Activated CD4-positive, alpha-beta T cell treated with anti-CD3 and anti-CD28 coated beads for 36 hours (primary cell): ENCODE data around the gene ANKRD18B. TPM values are rescaled to one million over a fixed set of nuclear protein-coding genes. Genes with fewer than 3 reads are reported as not detected.
"Not testable (repeated sequence)": the region's sequence is repeated elsewhere in the genome, so short reads cannot be mapped to it uniquely, and the experiment has no call there.

ENCODE experiments used
- ATAC-seq: fragments of 200-7000 bp; cut with Tn5 transposase; one replicate; pipeline ENCODE4 v1.10.0; 2021; ENCODE audit warnings: mild to moderate bottlenecking, moderate library complexity
- CTCF ChIA-PET: fragments of 350-600 bp; sonication (Branson Sonifier 250); formaldehyde crosslinking; loops from one replicate; lab custom pipeline; 2021; ENCODE audit warnings: antibody characterized with exemption; lab: Charles Lee
- POLR2A ChIA-PET: fragments of 350-600 bp; sonication (Branson Sonifier 250); formaldehyde crosslinking; loops from one replicate; lab custom pipeline; 2021; ENCODE audit warnings: antibody characterized with exemption, inconsistent platforms; lab: Charles Lee
- DNase-seq: peaks from one replicate; pipeline ENCODE4 v3.0.0-alpha.2; 2020
- H3K27ac Mint-ChIP-seq: one replicate; pipeline ENCODE4 v1.8.0; 2021; ENCODE audit warnings: mixed read lengths
- H3K27me3 Mint-ChIP-seq: one replicate; pipeline ENCODE4 v1.8.0; 2021; ENCODE audit warnings: mixed read lengths
- H3K36me3 Mint-ChIP-seq: one replicate; pipeline ENCODE4 v1.8.0; 2021; ENCODE audit warnings: low read depth, mixed read lengths
- H3K4me1 Mint-ChIP-seq: one replicate; pipeline ENCODE4 v1.8.0; 2021; ENCODE audit warnings: mixed read lengths
- H3K4me3 Mint-ChIP-seq: one replicate; pipeline ENCODE4 v1.8.0; 2021; ENCODE audit warnings: mild to moderate bottlenecking, moderate library complexity, mixed read lengths
- H3K9me3 Mint-ChIP-seq: one replicate; pipeline ENCODE4 v1.8.0; 2021; ENCODE audit warnings: low read depth, mixed read lengths
- intact Hi-C, 2 experiments: fragments of 100-400 bp; cut with DNase I in 1 of 2; cut with micrococcal nuclease in 1 of 2; formaldehyde crosslinking; loops; one replicate each; pipeline versions ENCODE4 v1.14.2 to v1.15.1; 2022 to 2024; cut with DNase I, micrococcal nuclease
- total RNA-seq, 2 experiments: library from RNA; stranded (reverse); gene quantifications; one replicate each; pipeline ENCODE4 v1.2.3, GENCODE V29; 2021

ANKRD18B gene
- 1 to 10 TPM; 1.5 to 2.2 TPM for total RNA-seq

DNA sequence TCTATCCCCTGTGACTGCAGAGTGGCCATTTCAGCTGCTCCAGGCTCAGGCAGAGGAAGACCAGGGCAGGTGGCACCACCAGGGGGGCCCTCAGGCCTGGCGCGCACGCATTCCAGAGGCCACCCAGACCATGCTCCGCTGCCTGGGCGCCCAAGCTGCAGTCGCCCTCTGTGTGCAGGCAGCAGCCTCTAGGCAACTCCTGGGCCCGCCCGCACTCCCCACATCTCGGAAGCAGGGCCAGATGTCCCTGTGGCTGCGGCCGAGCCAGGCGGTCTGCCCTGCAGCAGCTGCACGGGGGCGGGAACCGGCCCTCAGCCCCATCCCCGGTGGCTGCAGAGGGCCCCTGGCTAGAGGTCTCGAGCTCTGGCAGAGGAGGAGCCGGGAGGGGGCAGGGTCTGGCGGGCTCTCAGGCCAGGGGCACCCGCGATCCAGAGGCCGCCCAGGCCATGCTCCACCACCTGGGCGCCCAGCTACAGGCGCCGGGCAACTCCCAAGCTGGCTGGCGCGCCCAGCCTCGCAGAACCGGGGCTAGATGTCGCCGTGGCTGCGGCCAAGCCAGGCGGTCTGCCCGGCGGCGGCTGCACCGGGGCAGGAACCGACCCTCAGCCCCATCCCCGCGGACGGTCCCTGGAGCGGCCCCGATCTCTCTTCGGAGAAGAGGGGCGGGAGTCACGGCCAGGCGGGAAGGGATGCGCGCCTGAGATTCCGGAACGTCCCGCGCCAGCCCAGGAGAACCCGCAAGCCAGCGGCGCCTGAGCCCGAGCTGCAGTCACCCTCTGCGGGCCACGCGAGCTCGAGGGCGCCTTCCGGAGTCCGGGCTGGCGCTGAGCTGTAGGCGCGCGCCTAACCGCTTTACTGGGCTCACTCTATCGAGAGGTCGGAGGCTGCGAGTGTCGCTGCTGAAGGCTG lies at the start of gene ANKRD18B:
Gene ANKRD18B, plus strand, starts transcription at position 855 of the 909 bp plus-strand sequence. CDS start 239 bp downstream, outside the sequence.
- Mint-ChIP-seq H3K27me3 (peaks cover 38% of the 10 kb centered on the region), H3K27ac (peak within 1 kb of the TSS; percentile 68)

DNA sequence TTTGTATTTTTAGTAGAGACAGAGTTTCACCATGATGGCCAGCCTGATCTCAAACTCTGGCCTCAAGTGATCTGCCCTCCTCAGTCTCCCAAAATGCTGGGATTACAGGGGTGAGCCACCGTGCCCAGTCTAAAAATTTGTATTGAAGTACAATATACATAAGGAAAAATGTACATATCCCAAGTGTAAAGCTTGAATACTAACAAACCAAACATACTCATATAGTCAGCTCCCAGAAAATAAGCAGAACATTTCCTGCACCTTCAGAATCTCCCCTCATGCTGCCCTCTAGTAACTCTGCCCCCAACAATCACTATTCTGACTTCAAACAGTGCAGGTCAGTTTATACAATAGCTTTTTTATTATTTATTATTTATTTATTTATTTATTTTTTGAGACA lies 48.7 kb upstream of the ANKRD18B start:
- ChIA-PET CTCF (interaction anchor here (0.6 to 1.4 kb wide), 5 partner anchors 9 to 60 kb away, joined by 3 to 5 read pairs (median 3); no protein-coding TSS in a partner anchor), POLR2A (no interaction called here)
- intact Hi-C loops, result loop anchor here in 1 of 2 experiments (10.0 kb wide), 2 partner anchors 401 to 699 kb away; partner anchors contain the start of genes SMU1 and UBAP1
- H3K4me3 Mint-ChIP-seq, result no peak overlapping the region
- H3K9me3 Mint-ChIP-seq, result no peaks in the 10 kb centered on the region
- ATAC-seq (no peak), DNase-seq (no peak)
- peaks cover 20% of the 10 kb centered on the region for H3K4me1 Mint-ChIP-seq
- no peak overlapping the region for H3K27ac Mint-ChIP-seq
- no peaks in the 10 kb centered on the region for H3K27me3 Mint-ChIP-seq
- H3K36me3 Mint-ChIP-seq, result peaks cover 21% of the 10 kb centered on the region

More for the DNA sequence above, at the start of gene ANKRD18B:
- peak; percentile 97 for ATAC-seq
- intact Hi-C loops, H3K4me1 Mint-ChIP-seq, H3K36me3 Mint-ChIP-seq, POLR2A ChIA-PET, H3K9me3 Mint-ChIP-seq: not testable (repeated sequence)
- CTCF ChIA-PET, result interaction anchor here (0.6 to 1.9 kb wide), 8 partner anchors 13 to 114 kb away, joined by 3 to 4 read pairs (median 3); partner anchors contain the start of gene NOL6
- DNase-seq, result peak; percentile 78
- peak within 1 kb of the TSS; percentile 81 for H3K4me3 Mint-ChIP-seq

- ATAC-seq, result no peak
- Mint-ChIP-seq H3K9me3 (no peaks in the 10 kb centered on the region), H3K4me1 (peaks cover 15% of the 10 kb centered on the region), H3K27me3 (no peaks in the 10 kb centered on the region), H3K36me3 (peaks cover 14% of the 10 kb centered on the region), H3K4me3 (no peak overlapping the region), H3K27ac (no peak overlapping the region)
- CTCF ChIA-PET, result interaction anchor here (0.8 to 1.4 kb wide), 2 partner anchors 9 to 10 kb away, joined by 4 to 5 read pairs; no protein-coding TSS in a partner anchor
- intact Hi-C loops, result loop anchor here in 1 of 2 experiments (10.0 kb wide), 2 partner anchors 402 to 698 kb away; partner anchors contain the start of genes SMU1 and UBAP1
- POLR2A ChIA-PET, result no interaction called here
- DNase-seq, result no peak
These were observed 47.5 kb upstream of the ANKRD18B start for GRCh38 chr9:33476503-33476902.

- DNase-seq (no peak), ATAC-seq (no peak)
- POLR2A ChIA-PET, result no interaction called here
- Mint-ChIP-seq H3K27me3 (no peaks in the 10 kb centered on the region), H3K4me1 (no peaks in the 10 kb centered on the region), H3K36me3 (no peaks in the 10 kb centered on the region), H3K27ac (no peak overlapping the region), H3K9me3 (no peaks in the 10 kb centered on the region), H3K4me3 (no peak overlapping the region)
- intact Hi-C loops, result no loop called here
- CTCF ChIA-PET, result interaction anchor here (3.0 kb wide), 1 partner anchor 13 kb away, joined by 12 read pairs; no protein-coding TSS in a partner anchor
These were observed 43.9 kb upstream of the ANKRD18B start for GRCh38 chr9:33480106-33480505.

GRCh38 chr9:33480976-33481375 lies 43.1 kb upstream of the ANKRD18B start:
- DNase-seq, result no peak
- ChIA-PET CTCF (interaction anchor here (0.7 to 3.0 kb wide), 2 partner anchors 14 to 33 kb away, joined by 4 to 12 read pairs; no protein-coding TSS in a partner anchor), POLR2A (no interaction called here)
- Mint-ChIP-seq H3K27ac (no peak overlapping the region), H3K4me3 (no peak overlapping the region), H3K27me3 (no peaks in the 10 kb centered on the region), H3K4me1 (no peaks in the 10 kb centered on the region), H3K9me3 (no peaks in the 10 kb centered on the region), H3K36me3 (no peaks in the 10 kb centered on the region)
- intact Hi-C loops, result no loop called here
- no peak for ATAC-seq

DNA sequence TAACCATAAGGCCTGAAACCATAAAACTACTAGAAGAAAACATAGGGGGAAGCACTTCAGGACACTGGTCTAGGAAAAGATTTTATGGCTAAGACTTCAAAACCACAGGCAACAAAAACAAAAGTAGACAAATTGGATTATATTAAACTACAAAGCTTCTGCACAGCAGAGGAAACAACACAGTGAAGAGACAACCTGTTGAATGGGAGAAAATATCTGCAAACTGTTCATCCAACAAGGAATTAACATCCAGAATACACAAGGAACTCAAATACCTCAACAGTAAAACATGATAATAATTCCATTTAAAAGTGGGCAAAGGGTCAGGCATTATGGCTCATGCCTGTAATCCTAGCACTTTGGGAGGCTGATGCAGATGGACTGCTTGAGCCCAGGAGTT lies 38.7 kb upstream of the ANKRD18B start:
- intact Hi-C loops, H3K27ac Mint-ChIP-seq, H3K4me1 Mint-ChIP-seq, H3K4me3 Mint-ChIP-seq, H3K27me3 Mint-ChIP-seq, H3K36me3 Mint-ChIP-seq, DNase-seq, H3K9me3 Mint-ChIP-seq, ATAC-seq, POLR2A ChIA-PET: not testable (repeated sequence)
- CTCF ChIA-PET, result interaction anchor here (0.6 kb wide), 1 partner anchor 111 kb away, joined by 3 read pairs; no protein-coding TSS in a partner anchor

GRCh38 chr9:33489066-33489465 lies 35.0 kb upstream of the ANKRD18B start:
- Mint-ChIP-seq H3K27ac (no peak overlapping the region), H3K4me1 (no peaks in the 10 kb centered on the region), H3K27me3 (no peaks in the 10 kb centered on the region), H3K9me3 (no peaks in the 10 kb centered on the region), H3K36me3 (no peaks in the 10 kb centered on the region), H3K4me3 (no peak overlapping the region)
- ATAC-seq, result no peak
- no peak for DNase-seq
- intact Hi-C loops, result no loop called here
- CTCF ChIA-PET, result interaction anchor here (1.5 to 1.8 kb wide), 3 partner anchors 15 to 73 kb away, joined by 3 to 7 read pairs (median 4); partner anchors contain the start of gene NOL6
- POLR2A ChIA-PET, result no interaction called here

GRCh38 chr9:33493819-33494218 lies 30.2 kb upstream of the ANKRD18B start:
- H3K4me1 Mint-ChIP-seq, ATAC-seq, DNase-seq, H3K9me3 Mint-ChIP-seq, CTCF ChIA-PET, H3K27ac Mint-ChIP-seq, H3K4me3 Mint-ChIP-seq, H3K36me3 Mint-ChIP-seq, H3K27me3 Mint-ChIP-seq, intact Hi-C loops: not testable (repeated sequence)
- POLR2A ChIA-PET, result interaction anchor here (0.6 kb wide), 1 partner anchor 623 kb away, joined by 6 read pairs; no protein-coding TSS in a partner anchor

DNA sequence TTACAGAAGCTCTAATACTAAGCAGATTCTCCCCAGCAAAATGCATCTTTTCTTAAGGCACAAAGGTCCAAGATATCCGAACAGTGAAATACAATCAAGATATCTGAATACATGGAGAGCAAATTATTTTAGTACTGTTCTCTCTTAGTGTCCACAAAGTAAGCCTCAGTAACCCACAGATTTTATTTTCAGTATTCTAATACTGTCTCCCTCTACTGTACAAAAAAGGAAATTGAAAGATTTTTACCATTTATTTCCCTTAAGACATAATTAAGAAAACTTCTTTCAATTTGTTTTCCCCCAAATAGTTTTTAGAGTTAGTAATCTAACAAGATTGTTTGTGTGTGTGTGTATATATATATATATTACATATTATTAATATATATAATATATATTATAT lies 25.7 kb upstream of the ANKRD18B start:
- Mint-ChIP-seq H3K27ac (no peak overlapping the region), H3K4me1 (no peaks in the 10 kb centered on the region), H3K36me3 (no peaks in the 10 kb centered on the region), H3K27me3 (no peaks in the 10 kb centered on the region), H3K9me3 (no peaks in the 10 kb centered on the region), H3K4me3 (no peak overlapping the region)
- ATAC-seq, result no peak
- intact Hi-C loops, result no loop called here
- POLR2A ChIA-PET, result no interaction called here
- no peak for DNase-seq
- CTCF ChIA-PET, result interaction anchor here (1.0 kb wide), 1 partner anchor 31 kb away, joined by 3 read pairs; no protein-coding TSS in a partner anchor

DNA sequence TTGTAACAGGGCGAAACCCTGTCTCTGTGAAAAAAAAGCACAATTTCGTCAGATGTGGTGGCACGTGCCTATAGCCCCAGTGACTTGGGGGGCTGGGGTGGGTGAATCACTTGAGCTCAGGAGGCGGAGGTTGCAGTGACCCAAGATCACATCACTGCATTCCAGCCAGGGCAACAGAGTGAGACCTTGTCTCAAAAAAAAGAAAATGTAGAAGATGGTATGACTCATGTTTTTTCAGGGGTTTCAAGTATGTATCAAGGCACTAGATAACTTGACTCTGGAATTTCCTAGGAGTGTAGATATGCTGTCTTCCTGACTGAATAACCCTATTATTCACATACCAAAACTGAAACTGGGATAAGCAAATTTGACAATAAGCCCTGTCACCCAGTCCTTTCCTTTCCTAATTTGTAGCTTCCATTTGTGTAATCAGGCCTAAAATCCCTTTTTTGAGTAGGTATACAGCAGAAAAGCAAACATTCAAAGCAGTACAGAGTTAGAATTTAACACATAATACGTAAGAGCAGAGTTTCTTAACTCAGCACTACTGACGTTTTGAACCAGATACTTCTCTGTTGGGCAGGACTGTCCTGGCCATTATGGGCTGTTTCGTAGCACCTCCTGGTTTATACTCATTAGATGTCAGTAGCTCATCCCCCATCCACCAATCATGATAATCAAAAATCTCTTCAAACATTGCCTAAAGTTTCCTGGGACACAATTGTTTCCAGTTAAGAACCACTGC lies 17.3 kb upstream of the ANKRD18B start:
- CTCF ChIA-PET, result no interaction called here
- Mint-ChIP-seq H3K9me3 (no peaks in the 10 kb centered on the region), H3K4me3 (no peak overlapping the region), H3K27ac (peak overlapping the region; percentile 40), H3K27me3 (no peaks in the 10 kb centered on the region), H3K4me1 (peaks cover 18% of the 10 kb centered on the region), H3K36me3 (no peaks in the 10 kb centered on the region)
- ATAC-seq, result peak; percentile 54
- intact Hi-C loops, result no loop called here
- peak; percentile 24 for DNase-seq
- POLR2A ChIA-PET, result no interaction called here
